Urinary bladder (tissue), 4 donors: ENCODE measurements around the gene SEC23IP. TPM values are rescaled to one million over a fixed set of nuclear protein-coding genes. Genes with fewer than 3 reads are reported as not detected.
"Not testable (repeated sequence)": the region's sequence is repeated elsewhere in the genome, so short reads cannot be mapped to it uniquely, and the experiment has no call there.

Source experiments
- DNase-seq: peaks from one replicate; pipeline ENCODE4 v3.0.0-alpha.2; 2015; ENCODE audit errors: extremely low spot score
- H3K27ac ChIP-seq: one replicate; pipeline ENCODE4 v1.5.1; 2013; ENCODE audit warnings: low read depth, mild to moderate bottlenecking, moderate library complexity
- H3K36me3 ChIP-seq: one replicate; pipeline ENCODE4 v1.6.1; 2013; ENCODE audit warnings: mild to moderate bottlenecking, moderate library complexity; ENCODE audit not compliant: insufficient read depth
- H3K4me1 ChIP-seq: one replicate; pipeline ENCODE4 v1.6.1; 2013; ENCODE audit warnings: mild to moderate bottlenecking, moderate library complexity; ENCODE audit not compliant: insufficient read depth
- H3K4me3 ChIP-seq: one replicate; pipeline ENCODE4 v1.5.1; 2013; ENCODE audit warnings: low read depth, low read length
- WGBS: extraction: QIAGEN DNeasy Blood & Tissue Kit; methylation state at CpG from one replicate; pipeline ENCODE4 v1.1.7; 2013; 5-methylcytosine and 5-hydroxymethylcytosine counted together
- polyA plus RNA-seq: library from polyadenylated mRNA; stranded (reverse); fragments of 200-250 nt; gene quantifications from one replicate; pipeline ENCODE4 v1.2.3, GENCODE V29; 2013
- total RNA-seq: library from RNA; depleted of rRNA; stranded (reverse); fragments of >200 nt; gene quantifications from one replicate; pipeline ENCODE4 v1.2.3, GENCODE V29; 2014
- donor health status: healthy with polysubstance abuse.
- donor health status: healthy.

The SEC23IP gene
- total and polyA plus RNA-seq, 2 donors: 16.9 to 26.5 TPM

GRCh38 chr10:119865699-119866240 is 26.8 kb upstream of the SEC23IP start:
- Histone ChIP-seq H3K4me1 (no peaks in the 10 kb centered on the region), H3K27ac (no peak overlapping the region), H3K36me3 (no peaks in the 10 kb centered on the region), H3K4me3 (no peak overlapping the region)
- WGBS: 97% methylated on average over 6 of the region's 6 CpGs
- DNase-seq: no peak

- Histone ChIP-seq H3K36me3 (no peaks in the 10 kb centered on the region), H3K27ac (no peak overlapping the region), H3K4me3 (no peak overlapping the region), H3K4me1 (no peaks in the 10 kb centered on the region)
- WGBS: 88% methylated on average over 7 of the region's 7 CpGs
- no peak for DNase-seq
Measured at GRCh38 chr10:119867317-119867716, 25.2 kb upstream of the SEC23IP start.

GRCh38 chr10:119869398-119869797 is 23.1 kb upstream of the SEC23IP start:
- not testable (repeated sequence) for H3K36me3 ChIP-seq, H3K4me3 ChIP-seq, H3K4me1 ChIP-seq, DNase-seq, H3K27ac ChIP-seq
- WGBS: 84% methylated on average over 4 of the region's 4 CpGs

GRCh38 chr10:119871881-119872609 is 20.5 kb upstream of the SEC23IP start:
- whole genome bisulfite sequencing: under 1% methylated on average over 56 of the region's 56 CpGs
- peak overlapping the region; percentile 99 for H3K4me3 ChIP-seq
- no peak for DNase-seq
- no peaks in the 10 kb centered on the region for H3K4me1 ChIP-seq
- H3K27ac ChIP-seq: peak overlapping the region; percentile 82
- H3K36me3 ChIP-seq: no peaks in the 10 kb centered on the region

- WGBS: 0% methylated on average over 42 of the region's 42 CpGs
- Histone ChIP-seq H3K4me1 (no peaks in the 10 kb centered on the region), H3K4me3 (peak within 1 kb of the TSS; percentile 99), H3K27ac (peak within 1 kb of the TSS; percentile 86), H3K36me3 (no peaks in the 10 kb centered on the region)
- DNase-seq: no peak
Measured at GRCh38 chr10:119872610-119872859, 20.0 kb upstream of the SEC23IP start, which contains the start of gene MCMBP. Gene MCMBP (minus strand): TSS chr10:119872843. CDS start chr10:119872584, 259 bp downstream.

GRCh38 chr10:119872860-119873681 is 19.5 kb upstream of the SEC23IP start:
- Histone ChIP-seq H3K4me3 (peak overlapping the region; percentile 99), H3K27ac (peak overlapping the region; percentile 86), H3K36me3 (no peaks in the 10 kb centered on the region), H3K4me1 (no peaks in the 10 kb centered on the region)
- no peak for DNase-seq
- WGBS: under 1% methylated on average over 75 of the region's 75 CpGs

GRCh38 chr10:119878524-119878923 is 14.0 kb upstream of the SEC23IP start:
- no peak overlapping the region for H3K4me3 ChIP-seq
- no peaks in the 10 kb centered on the region for H3K36me3 ChIP-seq
- no peaks in the 10 kb centered on the region for H3K4me1 ChIP-seq
- DNase-seq: no peak
- no peak overlapping the region for H3K27ac ChIP-seq
- 63% methylated on average over 2 of the region's 2 CpGs for WGBS

- H3K36me3 ChIP-seq, H3K4me3 ChIP-seq, DNase-seq, H3K27ac ChIP-seq, H3K4me1 ChIP-seq: not testable (repeated sequence)
- WGBS: 75% methylated on average over 11 of the region's 11 CpGs
Measured at GRCh38 chr10:119883901-119884611, 8.5 kb upstream of the SEC23IP start.

- WGBS: 85% methylated on average over 6 of the region's 6 CpGs
- H3K27ac ChIP-seq, H3K4me1 ChIP-seq, DNase-seq, H3K4me3 ChIP-seq, H3K36me3 ChIP-seq: not testable (repeated sequence)
Measured at GRCh38 chr10:119886070-119886469, 6.5 kb upstream of the SEC23IP start.

- H3K4me1 ChIP-seq, H3K36me3 ChIP-seq, DNase-seq, H3K4me3 ChIP-seq, H3K27ac ChIP-seq: not testable (repeated sequence)
- 82% methylated on average over 3 of the region's 3 CpGs for WGBS
Measured at GRCh38 chr10:119888715-119889114, 3.8 kb upstream of the SEC23IP start.

- H3K4me3 ChIP-seq, DNase-seq, H3K4me1 ChIP-seq, H3K27ac ChIP-seq, H3K36me3 ChIP-seq: not testable (repeated sequence)
- WGBS: 66% methylated on average over 3 of the region's 3 CpGs
Measured at GRCh38 chr10:119889201-119889600, 3.3 kb upstream of the SEC23IP start.

- WGBS: 70% methylated on average over 4 of the region's 4 CpGs
- DNase-seq, H3K27ac ChIP-seq, H3K4me1 ChIP-seq, H3K36me3 ChIP-seq, H3K4me3 ChIP-seq: not testable (repeated sequence)
Measured at GRCh38 chr10:119890307-119890706, 2.2 kb upstream of the SEC23IP start.

GRCh38 chr10:119891849-119892187 is 712 bp upstream of the SEC23IP start:
- H3K4me3 ChIP-seq: peak overlapping the region; percentile 94
- not testable (repeated sequence) for H3K4me1 ChIP-seq, H3K36me3 ChIP-seq, H3K27ac ChIP-seq, DNase-seq
- 43% methylated on average over 14 of the region's 14 CpGs for WGBS
